Stimulated activated CD4-positive, alpha-beta T cell treated with anti-CD3 and anti-CD28 coated beads, Interleukin-15, amount 100 ng/mL, for 24 hours (primary cell): ENCODE measurements around the gene SFMBT2.
A peak's percentile ranks its signal among the peaks of the same experiment; 100 is the strongest.
"Not testable (repeated sequence)": the region's sequence is repeated elsewhere in the genome, so short reads cannot be mapped to it uniquely, and the experiment has no call there.

Experiments
- DNase-seq: peaks from one replicate; pipeline ENCODE4 v3.0.0-alpha.2; 2020

Gene SFMBT2

DNA sequence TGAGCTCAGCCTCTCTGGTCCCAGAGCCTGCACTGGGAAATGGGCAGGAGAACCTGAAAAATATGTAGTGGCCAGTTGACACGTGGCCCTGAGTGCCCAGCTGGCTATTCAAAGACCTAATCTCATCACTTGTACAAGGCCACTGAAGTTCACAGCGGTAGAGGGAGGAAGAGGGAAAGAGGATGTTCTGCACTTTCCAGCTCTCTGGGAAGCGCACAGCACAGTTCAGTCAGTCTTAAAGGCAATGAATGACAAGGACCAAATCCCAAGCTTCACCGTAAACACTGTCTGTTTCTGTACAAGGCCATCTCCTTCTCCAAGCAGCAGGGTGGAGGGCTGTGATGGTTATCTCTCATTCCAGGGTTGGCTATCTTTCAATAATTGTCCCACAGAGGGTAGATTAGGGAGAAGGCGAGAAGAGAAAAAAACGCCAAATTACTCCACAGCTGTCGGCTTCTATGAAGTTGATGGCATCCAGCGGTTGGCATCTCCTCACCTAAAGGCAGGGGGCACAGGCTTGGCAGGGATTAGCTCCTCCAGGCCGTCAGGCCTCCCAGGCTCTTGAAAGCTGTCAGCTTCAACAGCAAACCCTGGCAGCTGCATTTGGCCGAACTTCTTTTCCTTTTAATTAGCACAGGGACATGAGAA, 10.6 kb downstream of the SFMBT2 start:
- no peak for DNase-seq

DNA sequence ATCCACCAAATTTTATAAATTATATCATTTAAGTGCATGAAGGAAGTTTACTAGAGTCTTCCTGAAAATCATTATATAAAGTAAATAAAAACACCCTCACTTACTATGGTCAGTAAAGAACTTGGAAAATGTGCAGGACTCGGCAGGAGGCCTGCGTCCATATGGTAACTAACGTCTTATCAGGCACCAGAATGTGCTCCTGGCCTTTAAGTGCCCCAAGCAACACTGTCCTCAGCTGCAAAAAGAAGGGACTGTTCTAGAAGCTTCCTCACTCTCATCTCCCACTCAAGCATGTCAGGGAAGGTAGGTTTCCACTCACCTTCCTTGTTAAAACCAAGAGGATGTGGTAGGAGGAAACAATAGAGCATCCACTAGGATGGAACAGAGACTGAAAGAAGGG, 11.3 kb downstream of the SFMBT2 start:
- DNase-seq, result no peak

DNA sequence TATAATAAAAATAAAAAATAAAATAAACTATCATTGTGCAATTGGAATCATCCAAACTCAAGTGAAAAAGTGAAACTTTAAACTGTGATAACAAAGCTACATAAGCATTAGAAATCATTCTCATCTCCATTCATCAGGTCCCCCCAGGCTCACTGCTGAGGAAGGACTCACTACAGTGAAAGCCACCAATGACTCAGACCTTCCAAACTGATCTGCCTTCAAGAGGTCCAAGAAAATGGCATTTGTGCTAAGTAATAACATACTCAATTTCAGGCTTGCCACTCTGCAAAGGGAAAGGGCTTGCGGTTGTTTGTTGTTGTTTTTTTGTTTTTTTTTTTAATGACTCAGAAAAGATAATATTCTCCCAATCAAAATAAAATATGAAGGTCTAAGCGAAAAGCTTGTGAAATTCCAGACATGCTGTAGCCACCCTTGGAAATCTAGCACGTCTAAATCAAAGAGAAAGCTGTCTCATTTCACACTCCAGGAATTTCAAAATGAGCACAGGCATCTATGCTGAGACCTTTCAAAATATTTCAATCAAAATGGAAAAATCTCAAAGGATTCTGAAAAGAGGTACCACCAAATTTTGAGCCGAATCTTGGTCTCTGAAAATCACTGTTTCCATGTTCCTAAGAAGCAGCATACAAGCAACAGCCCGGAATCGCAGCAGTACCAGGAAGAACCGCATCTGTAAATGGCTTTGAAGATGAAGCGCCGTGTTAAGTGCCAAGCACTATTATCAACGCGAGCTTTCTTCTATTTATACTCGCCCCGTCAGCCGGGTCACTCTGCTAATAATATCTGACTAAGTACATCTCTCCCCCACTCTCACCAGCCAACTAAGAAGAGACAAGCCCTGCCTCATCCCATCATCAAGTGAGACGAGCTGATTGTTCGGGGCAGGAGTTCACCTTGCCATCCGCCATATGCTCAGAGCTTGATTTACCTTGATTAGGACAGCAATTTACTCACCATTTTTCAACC, 13.5 kb downstream of the SFMBT2 start:
- peak; percentile 62 for DNase-seq

- not testable (repeated sequence) for DNase-seq
Measured at GRCh38 chr10:7392301-7392700, 18.5 kb downstream of the SFMBT2 start.

GRCh38 chr10:7391748-7392147, 19.1 kb downstream of the SFMBT2 start:
- no peak for DNase-seq

DNA sequence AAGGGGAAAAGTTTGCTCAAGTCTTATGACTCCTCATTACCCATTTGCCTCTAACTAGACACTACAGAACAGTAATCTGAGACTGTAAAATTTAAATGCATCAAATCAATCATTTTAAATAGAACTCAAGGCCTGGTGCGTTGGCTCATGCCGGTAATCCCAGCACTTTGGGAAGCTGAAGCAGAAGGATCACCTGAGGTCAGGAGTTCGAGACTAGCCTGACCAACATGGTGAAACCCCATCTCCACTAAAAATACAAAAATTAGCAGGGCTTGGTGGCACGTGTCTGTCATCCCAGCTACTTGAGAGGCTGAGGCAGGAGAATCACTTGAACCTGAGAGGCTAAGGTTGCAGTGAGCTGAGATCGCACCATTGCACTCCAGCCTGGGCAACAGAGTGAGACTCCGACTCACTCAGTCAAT, 20.1 kb downstream of the SFMBT2 start:
- DNase-seq, result not testable (repeated sequence)

GRCh38 chr10:7389844-7390243, 21.0 kb downstream of the SFMBT2 start:
- DNase-seq, result no peak

DNA sequence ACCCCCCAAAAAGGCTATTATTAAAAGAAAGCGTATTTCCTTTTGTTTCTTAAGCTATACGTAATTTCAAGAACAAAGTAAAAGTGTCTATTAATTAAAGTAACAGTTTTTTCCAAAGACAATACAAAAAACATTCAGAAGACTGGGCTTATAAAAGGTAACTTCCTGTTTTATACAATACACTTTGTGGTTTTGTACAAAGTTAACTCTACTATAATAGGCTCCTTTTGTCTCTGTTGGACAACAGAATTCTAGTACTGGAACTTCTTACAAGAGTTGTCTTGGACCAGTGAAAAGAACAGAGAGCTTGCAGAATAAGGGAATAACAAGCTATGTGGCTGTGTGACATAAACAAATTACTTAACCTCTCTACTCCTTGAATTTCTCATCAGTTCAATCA, 21.5 kb downstream of the SFMBT2 start:
- no peak for DNase-seq

- peak; percentile 19 for DNase-seq
Measured at GRCh38 chr10:7388602-7389001, 22.2 kb downstream of the SFMBT2 start.

DNA sequence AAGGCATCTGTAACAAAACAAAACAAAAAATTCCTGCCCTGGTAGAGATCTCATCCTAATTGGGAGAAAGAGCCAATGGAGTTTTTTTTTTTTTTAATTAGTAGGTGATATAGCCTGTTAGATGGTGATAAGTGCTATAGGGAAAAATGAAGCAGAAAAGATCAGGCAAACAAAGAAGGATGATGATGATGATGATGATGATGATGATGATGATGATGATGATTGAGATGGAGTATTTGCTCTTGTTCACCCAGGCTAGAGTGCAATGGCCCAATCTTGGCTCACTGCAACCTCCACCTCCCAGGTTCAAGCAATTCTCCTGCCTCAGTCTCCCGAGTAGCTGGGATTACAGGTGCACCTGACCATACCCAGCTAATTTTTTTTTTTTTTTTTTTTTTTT, 22.7 kb downstream of the SFMBT2 start:
- DNase-seq, result not testable (repeated sequence)

DNA sequence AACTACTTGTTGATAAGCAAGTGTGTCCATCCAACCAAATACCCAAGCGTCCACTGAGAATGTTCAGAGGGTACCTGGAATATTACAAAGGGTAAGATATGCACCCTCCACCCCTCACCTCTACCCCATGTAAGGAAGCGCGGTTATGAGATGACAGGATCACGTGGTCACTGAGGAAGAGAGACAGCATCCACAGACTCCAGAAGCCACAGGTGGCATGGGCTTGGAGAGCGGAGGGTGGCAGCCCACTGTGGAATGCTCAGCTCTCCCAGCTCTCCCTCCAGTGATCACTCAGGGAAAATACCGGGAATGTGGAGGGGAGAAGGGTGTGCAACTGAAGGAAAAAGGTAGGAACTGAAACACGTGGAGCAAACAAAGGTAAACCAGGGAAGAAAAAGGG, 25.7 kb downstream of the SFMBT2 start:
- DNase-seq, result no peak

DNA sequence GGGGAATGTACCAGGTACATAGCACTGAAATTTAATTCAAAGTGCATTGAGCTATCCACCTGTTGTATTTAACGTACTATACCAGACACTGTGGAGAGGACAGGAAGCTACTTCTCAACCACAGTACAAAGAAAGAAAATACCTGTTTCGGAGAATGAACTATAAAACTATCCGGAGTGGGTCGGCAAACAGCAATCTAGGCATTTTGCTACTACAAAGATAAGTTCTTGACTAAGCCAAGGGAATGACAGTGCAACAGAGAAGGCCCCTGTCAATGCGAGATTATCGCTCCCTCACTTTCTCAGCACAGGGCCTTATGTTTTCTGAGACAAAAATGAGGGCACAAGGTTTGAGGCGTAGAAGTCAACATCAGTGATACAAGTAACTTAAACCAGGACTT, 27.4 kb downstream of the SFMBT2 start:
- DNase-seq, result no peak

- no peak for DNase-seq
Measured at GRCh38 chr10:7380704-7381241, 30.1 kb downstream of the SFMBT2 start.

GRCh38 chr10:7378602-7379403, 32.0 kb downstream of the SFMBT2 start:
- no peak for DNase-seq

GRCh38 chr10:7377614-7378248, 33.1 kb downstream of the SFMBT2 start:
- DNase-seq, result no peak

DNA sequence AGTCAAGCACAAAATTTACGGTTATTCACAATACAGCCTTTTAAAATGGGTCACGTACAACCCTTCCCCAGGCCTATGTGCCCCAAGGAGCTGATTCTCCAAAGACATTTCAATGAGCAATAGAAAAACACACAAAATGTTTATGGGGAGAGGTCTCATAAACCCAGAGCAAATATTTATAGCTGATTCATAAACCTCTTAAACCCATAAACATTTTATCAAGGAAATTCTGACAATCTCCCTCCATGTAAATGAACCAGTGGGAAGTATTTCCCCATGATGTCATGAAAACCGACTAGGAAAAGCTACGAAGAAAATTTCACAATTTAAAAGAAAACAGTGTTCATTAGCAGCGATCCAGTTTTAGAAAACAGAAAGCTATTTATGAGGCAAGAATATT, 36.0 kb downstream of the SFMBT2 start:
- DNase-seq, result no peak

GRCh38 chr10:7373039-7373438, 37.8 kb downstream of the SFMBT2 start:
- DNase-seq, result no peak

GRCh38 chr10:7372504-7372903, 38.3 kb downstream of the SFMBT2 start:
- no peak for DNase-seq

- DNase-seq, result no peak
Measured at GRCh38 chr10:7370511-7370910, 40.3 kb downstream of the SFMBT2 start.

DNA sequence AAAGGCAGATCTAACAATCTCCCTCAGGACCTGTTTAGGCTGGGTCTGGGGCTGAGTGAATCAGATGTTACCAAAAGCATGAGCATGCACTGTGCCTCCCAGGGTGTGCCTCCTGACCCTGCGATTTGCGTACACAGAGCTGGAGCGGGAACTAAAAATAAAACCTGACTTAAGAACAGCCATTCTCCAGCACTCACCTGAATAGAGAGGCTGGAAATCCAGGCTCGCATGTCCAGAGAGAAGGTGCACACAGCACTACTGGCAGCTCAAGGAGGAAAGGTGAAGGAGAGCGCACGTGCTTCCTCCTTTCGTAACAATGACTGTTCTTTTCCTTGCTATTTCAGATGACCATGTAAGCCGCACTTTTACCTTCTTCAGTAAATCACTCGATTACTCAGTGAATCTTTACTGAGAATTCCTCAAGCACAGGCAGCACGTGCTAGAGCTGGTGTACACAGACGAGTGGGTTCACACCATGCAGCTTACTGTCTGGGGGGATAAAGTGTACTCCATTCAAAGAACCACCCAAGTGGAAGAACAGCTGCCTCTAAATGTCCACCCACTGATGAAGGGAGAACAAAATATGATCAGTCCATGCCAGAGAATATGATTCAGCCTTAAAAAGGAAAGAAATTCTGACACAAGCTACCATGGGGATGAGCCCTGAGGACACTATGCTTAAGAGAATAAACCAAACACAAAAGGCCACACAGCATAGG, 45.6 kb downstream of the SFMBT2 start:
- no peak for DNase-seq

DNA sequence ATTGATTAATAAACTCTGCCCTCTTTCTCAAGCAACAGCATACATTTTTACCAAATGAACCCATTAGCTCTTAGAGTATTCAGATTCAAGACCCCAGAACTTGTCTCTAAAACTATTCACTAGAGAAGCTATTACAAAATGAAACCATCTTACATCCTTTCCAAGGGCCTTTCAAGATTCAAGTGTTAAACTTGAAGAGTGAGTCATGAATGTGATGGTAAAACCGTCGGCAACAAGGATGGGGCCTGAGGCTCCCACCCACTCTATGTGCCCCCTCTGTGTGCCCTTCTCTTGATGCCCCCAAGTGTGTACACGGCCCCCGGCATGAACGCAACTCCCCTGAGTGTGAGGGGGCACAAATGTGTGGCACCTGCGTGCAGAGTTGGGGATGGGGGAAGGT, 46.4 kb downstream of the SFMBT2 start:
- DNase-seq, result no peak

- DNase-seq, result no peak
Measured at GRCh38 chr10:7363700-7364099, 47.1 kb downstream of the SFMBT2 start.
